Fibroblast of skin of right biceps (primary cell): Measurements from ENCODE around the gene LRRC58.
"Not testable (repeated sequence)": the region's sequence is repeated elsewhere in the genome, so short reads cannot be mapped to it uniquely, and the experiment has no call there.

Experiments used
- DNase-seq: peaks from one replicate; pipeline ENCODE4 v3.0.0-alpha.2; 2013

Gene LRRC58

DNA sequence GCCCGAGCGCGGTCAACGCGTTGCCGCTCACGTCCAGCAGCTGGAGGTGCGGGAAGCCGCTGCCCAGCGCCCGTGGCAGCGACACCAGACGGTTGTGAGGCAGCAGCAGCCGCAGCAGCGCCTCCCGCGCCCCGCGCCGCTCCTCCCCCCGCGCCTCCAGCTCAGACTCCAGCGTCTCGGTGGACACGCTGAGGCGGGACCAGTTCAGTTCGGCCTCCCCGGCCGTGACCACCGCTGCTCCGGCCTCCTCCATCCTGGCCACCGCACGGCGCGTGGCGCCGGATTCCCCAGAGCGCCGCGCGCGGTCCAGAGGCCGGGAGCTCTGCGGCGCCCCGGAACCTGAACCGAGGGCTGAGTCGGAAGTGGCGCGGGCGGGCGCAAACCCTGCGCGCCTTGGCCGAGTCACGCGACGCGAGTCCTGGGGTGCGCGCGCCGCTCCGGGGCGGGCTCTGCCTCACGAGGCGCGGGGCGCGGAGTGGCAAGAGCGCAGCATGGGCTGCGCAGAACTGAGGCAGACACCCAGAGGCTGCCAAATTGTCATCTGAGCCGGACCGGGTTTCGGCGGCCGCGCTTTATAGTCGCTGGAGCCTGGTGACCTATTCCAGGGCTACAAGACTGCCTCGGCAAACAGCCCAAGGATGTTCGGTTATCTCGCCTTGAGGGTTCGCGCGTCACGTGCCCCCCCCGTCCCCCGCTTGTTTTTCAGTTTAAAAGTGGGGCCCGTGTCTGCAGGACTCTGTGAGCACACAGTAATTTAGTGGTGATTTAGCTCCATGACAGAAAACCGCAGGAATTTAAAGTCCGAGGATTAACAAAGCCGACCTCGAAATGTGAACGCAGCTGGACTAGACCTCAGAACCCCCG, at the start of gene LRRC58:
Gene LRRC58 (minus strand): TSS at position 364 of the 864 bp plus-strand sequence. CDS start 111 bp downstream, at position 253.
- peak; percentile 93 for DNase-seq

DNA sequence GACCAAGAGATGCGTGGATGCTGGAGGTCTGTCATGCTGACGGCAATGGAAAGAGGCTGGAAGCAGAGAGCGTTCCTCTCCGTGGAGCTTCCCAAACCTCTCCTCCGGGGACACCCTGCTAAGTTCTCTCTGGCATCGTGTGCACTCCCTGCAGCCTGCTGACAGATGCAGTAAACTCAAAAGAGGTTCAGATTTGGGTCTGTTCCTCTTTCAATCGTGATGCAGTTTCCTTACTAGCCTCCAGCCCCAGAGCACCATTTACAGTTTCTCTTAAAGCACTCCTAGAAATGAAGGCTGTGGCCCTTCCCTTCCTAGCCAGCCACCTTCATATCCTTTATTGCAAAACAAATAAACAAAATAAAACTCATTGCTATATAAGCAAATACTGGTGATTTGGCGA, 47.3 kb upstream of the LRRC58 start:
- no peak for DNase-seq

- no peak for DNase-seq
These were observed 45.2 kb upstream of the LRRC58 start for GRCh38 chr3:120394347-120394746.

DNA sequence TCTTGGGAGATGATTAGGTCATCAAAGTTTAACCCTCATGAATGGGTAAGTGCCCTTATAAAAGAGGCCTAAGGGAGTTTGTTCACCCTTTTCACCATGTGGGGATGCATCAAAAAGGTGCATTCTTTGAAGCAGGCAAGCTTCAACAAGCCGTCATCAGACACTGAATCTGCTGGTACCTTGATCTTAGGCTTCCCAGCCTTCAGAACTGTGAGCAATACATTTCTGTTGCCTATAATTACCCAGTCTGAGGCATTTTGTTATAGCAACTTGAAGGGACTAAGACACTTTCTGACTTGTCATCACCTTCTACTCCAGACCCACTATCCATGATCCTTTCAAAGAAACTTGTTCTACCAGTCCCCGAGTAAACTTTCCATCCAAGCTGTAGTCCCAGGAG, 44.6 kb upstream of the LRRC58 start:
- DNase-seq, result no peak

DNA sequence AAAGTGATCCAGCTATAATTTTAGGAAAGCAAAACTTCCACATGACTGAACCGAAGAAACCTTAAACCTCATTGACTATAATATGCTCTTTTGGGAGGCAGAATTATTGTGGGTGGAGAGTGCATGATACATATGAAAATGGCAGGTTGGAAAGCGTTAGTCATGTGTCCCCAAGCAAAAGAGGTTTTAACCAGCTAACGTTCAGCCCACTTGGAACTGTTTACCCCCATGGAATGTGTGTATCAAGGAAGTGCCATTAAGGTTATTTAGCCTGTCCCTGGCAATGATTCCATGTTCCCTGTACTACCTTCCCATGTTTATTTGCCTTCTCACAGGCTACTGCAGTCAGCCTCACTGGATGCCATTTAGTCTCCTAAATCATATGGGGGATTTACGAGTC, 44.1 kb upstream of the LRRC58 start:
- DNase-seq, result peak; percentile 39

DNA sequence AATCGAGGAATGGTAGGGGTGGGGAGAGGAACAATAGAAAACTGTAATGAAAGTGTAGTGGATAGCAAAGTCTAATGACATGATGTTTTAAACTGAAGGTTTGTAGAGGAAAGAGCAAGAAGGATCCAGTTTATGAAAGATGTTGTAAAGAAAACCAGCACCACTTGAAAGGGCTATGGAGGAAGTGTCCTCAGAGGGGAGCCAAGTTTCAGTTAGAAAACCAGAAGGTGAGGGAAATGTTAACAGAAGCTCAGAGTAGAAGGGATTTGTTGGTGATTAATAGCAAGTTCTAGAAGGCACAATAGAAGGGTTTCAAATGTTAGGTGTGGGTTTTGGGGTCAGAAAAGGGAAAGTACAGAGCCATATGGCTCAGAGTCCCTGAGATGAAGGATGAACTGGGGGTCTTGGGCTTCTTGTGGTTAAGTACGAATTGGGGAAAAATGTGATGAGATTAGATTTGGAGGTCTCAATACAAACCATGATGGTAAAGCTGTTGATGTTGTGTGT, 33.8 kb upstream of the LRRC58 start:
- no peak for DNase-seq

DNA sequence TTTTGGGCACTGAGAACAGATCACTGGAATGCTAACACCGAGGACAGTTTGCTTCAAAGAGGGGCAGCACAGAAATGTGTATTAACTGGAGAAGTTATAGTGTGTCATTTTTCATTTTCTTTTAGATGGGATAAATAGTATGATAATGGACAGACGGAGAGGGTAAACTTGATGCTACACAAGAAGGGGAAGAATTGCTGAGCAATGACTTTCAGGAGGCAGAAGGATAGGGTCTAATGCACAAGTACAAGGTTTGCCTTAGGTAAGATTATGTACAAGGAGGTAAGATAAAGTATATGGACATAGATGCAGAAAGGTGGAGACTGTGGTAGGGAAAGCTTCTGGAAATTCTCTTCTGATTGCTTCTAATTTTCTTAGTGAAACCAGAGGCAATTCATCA, 32.3 kb upstream of the LRRC58 start:
- no peak for DNase-seq

GRCh38 chr3:120377948-120378347, 28.8 kb upstream of the LRRC58 start:
- not testable (repeated sequence) for DNase-seq

DNA sequence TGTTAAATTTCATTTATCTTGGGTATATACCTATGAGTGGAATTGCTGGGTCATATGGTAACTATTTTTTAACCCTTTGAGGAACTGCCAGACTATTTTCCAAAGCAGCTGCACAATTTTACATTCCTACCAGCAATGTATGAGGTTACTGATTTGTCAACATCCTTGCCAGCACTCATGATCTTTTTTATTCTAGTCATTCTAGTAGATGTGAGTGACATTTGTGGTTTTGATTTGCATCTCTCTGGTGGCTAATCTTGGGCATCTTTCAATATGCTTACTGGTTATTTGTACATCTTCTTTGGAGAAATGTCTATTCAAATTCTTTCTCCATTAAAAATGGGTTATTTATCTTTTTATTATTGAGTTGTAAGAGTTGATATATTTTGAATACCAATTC, 21.3 kb upstream of the LRRC58 start:
- DNase-seq, result no peak

- no peak for DNase-seq
These were observed 19.9 kb upstream of the LRRC58 start for GRCh38 chr3:120369037-120369467.

DNA sequence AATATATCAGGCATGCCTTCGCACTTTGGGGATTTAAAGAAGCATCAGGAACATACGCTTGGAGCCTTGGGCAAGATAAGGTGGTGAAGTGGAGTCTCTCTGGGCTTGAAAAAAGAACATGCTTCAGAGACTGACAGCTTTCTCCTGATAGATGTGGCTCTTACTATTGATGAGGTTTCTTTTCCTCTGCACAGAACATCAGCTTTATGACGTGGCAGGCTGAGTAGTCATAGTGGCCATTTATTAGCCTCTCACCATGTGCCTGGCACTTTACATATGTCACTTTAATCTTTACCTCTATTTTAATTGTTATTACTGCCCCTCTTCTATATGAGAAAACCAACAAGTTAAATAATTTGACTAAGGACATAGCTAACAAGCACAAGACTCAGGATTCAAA, 19.0 kb upstream of the LRRC58 start:
- no peak for DNase-seq

DNA sequence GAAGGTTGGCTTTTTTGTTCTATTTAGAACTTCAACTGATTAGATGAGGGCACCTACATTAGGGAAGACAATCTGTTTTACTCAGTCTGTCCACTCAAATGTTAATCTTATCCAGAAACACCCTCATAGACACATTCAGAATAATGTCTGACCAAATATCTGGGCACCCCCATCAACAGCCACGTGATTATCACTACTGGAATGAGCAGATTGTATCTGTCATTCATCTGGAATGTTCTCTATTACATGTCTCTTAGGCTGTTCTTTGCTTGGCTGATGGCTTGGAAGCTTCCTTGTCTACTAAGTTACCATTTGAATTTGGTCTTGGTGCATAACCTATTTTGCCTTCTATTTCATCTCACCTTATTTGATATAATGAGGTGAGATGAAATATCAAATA, 15.7 kb upstream of the LRRC58 start:
- peak; percentile 45 for DNase-seq

DNA sequence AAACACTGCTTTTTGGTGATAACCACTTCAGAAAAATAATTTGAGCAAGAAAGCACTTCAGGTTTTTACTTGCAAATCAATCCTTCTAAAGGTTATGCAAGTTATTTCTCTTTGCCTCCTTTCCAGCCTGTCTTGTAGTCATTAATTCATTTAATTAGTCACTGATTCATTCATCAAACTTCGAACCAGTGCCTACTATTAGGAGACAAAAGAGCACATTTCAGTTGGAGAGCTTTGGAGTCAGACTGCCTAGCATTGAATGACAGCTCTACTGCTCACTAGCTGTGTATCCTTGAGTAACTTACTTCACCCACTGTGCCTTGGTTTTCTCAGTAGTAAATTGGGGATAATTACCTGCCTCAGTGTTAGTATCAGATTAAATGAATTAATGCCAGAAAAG, 14.9 kb upstream of the LRRC58 start:
- no peak for DNase-seq

- DNase-seq, result no peak
These were observed 8.7 kb upstream of the LRRC58 start for GRCh38 chr3:120357807-120358206.

- no peak for DNase-seq
These were observed 6.3 kb upstream of the LRRC58 start for GRCh38 chr3:120355486-120355885.

- no peak for DNase-seq
These were observed 4.3 kb upstream of the LRRC58 start for GRCh38 chr3:120353463-120353862.

GRCh38 chr3:120352017-120352416, 2.9 kb upstream of the LRRC58 start:
- no peak for DNase-seq

GRCh38 chr3:120350401-120350941, 1.3 kb upstream of the LRRC58 start:
- peak; percentile 55 for DNase-seq

GRCh38 chr3:120349855-120350125, 636 bp upstream of the LRRC58 start:
- no peak for DNase-seq

- no peak for DNase-seq
These were observed 826 bp downstream of the LRRC58 start for GRCh38 chr3:120348065-120348990.

GRCh38 chr3:120344349-120344748, 4.8 kb downstream of the LRRC58 start:
- peak; percentile 3 for DNase-seq

- DNase-seq, result no peak
These were observed 7.4 kb downstream of the LRRC58 start for GRCh38 chr3:120341658-120342346.

DNA sequence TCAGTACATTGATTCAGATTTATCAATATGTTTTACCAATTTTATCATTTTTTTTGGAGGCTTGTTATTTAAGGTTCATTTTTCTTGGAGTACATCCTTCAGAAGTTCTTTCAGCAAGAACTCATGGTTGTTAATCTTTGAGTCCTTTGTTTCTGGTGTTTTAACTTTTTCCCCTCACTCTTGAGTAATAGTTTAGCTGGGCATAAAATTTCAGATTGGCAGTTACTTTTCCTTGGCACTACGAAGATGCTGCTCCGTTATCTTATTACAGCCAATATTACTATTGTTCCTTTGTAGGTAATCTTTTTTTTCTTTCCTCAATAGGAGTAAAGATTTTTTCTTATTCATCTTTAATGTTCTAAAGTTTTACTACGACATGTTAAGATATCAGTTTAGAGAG, 9.8 kb downstream of the LRRC58 start:
- DNase-seq, result no peak
